Loucy (cell line): ENCODE data around the gene GTF2F2.

Experiments used
- H2AFZ ChIP-seq: fragments of 200-600 bp; sonication (generic); 2 replicates; pipeline ENCODE4 v1.6.0; 2016; ENCODE audit warnings: antibody characterized with exemption, mild to moderate bottlenecking, low read length, moderate library complexity
- H3F3A ChIP-seq: fragments of 200-600 bp; 2 replicates; pipeline ENCODE4 v1.6.0; 2016; ENCODE audit warnings: antibody characterized with exemption, low read depth, mild to moderate bottlenecking
- H3K27me3 ChIP-seq: fragments of 200-600 bp; sonication (generic); 2 replicates; pipeline ENCODE4 v1.6.1; 2014; ENCODE audit warnings: low read length, mild to moderate bottlenecking; ENCODE audit not compliant: insufficient read depth, poor library complexity, severe bottlenecking
- H3K36me3 ChIP-seq: fragments of 200-600 bp; sonication (generic); 2 replicates; pipeline ENCODE4 v1.6.1; 2016; ENCODE audit warnings: low read length; ENCODE audit not compliant: insufficient read depth
- H3K4me1 ChIP-seq: fragments of 200-600 bp; sonication (generic); 2 replicates; pipeline ENCODE4 v1.5.1; 2014; ENCODE audit warnings: low read length, mild to moderate bottlenecking; ENCODE audit not compliant: insufficient read depth, poor library complexity, severe bottlenecking
- H3K4me2 ChIP-seq: fragments of 200-600 bp; sonication (generic); 2 replicates; pipeline ENCODE4 v1.6.0; 2014; ENCODE audit warnings: antibody characterized with exemption, low read length, low read depth, mild to moderate bottlenecking; ENCODE audit not compliant: poor library complexity, severe bottlenecking
- H3K4me3 ChIP-seq: fragments of 200-600 bp; sonication (generic); 2 replicates; pipeline ENCODE4 v1.5.1; 2014; ENCODE audit warnings: low read length, mild to moderate bottlenecking, mixed read lengths; ENCODE audit not compliant: poor library complexity, severe bottlenecking
- H3K79me2 ChIP-seq: fragments of 200-600 bp; sonication (generic); 2 replicates; pipeline ENCODE4 v1.6.1; 2014; ENCODE audit warnings: low read length; ENCODE audit not compliant: insufficient read depth
- H3K9ac ChIP-seq: fragments of 200-600 bp; sonication (generic); 2 replicates; pipeline ENCODE4 v1.6.0; 2014; ENCODE audit warnings: mild to moderate bottlenecking, low read depth, low read length, moderate library complexity; ENCODE audit not compliant: poor library complexity, severe bottlenecking
- H3K9me2 ChIP-seq: fragments of 200-600 bp; sonication (generic); replicated peaks from 2 replicates; pipeline ENCODE4 v1.6.1; 2016; ENCODE audit warnings: low read depth, low read length, mixed read lengths
- H3K9me3 ChIP-seq: fragments of 200-600 bp; sonication (generic); 2 replicates; pipeline ENCODE4 v1.6.1; 2014; ENCODE audit warnings: mild to moderate bottlenecking, antibody characterized with exemption, low read length, low read depth; ENCODE audit not compliant: insufficient read depth
- H4K20me1 ChIP-seq: fragments of 200-600 bp; sonication (generic); 2 replicates; pipeline ENCODE4 v1.6.0; 2014; ENCODE audit warnings: antibody characterized with exemption, low read length, mild to moderate bottlenecking; ENCODE audit not compliant: insufficient read depth, poor library complexity, severe bottlenecking
- EZH2phosphoT487 ChIP-seq: fragments of 200-600 bp; IDR thresholded peaks from 2 replicates; pipeline ENCODE4 v1.6.1; 2018; ENCODE audit warnings: antibody characterized with exemption, mild to moderate bottlenecking, moderate library complexity, borderline replicate concordance
- TF ChIP-seq, protein P1 (sequence below): fragments of 200-600 bp; sonication (generic); conservative IDR thresholded peaks from 2 replicates; pipeline ENCODE4 v1.5.1; 2014; ENCODE audit warnings: mild to moderate bottlenecking, antibody characterized with exemption, low read length

Gene GTF2F2

DNA sequence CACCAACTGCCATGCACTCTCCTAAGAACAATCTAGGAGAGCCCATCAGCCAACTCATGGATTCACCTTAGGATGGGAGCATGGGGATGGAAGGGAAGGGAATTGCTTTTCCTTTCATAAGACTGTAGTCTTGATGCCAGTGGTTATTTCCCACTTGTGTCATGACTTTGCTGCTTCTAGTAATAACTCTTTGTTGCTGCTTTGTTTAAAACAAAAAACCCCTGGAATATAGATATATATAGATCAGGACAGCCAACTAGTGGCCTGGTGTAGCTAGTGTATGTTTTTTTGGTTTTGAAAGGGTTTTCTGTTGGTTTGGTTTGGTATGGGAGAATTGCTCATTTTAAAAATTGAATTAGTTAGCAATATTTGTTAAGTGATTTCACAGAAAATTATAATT, 119.8 kb downstream of the GTF2F2 start:
- no peak overlapping the region for H3K4me3 ChIP-seq
- H3K9me2 ChIP-seq = no peaks in the 10 kb centered on the region
- H3K27me3 ChIP-seq = no peaks in the 10 kb centered on the region
- H3K4me2 ChIP-seq = no peak overlapping the region
- H4K20me1 ChIP-seq = no peaks in the 10 kb centered on the region
- H3K79me2 ChIP-seq = no peaks in the 10 kb centered on the region
- no peak overlapping the region for H2AFZ ChIP-seq
- H3K9ac ChIP-seq = no peak overlapping the region
- H3K36me3 ChIP-seq = 0 out of 2 replicates have a peak, but pooled peaks cover 3% of the 10 kb centered on the region
- no peaks in the 10 kb centered on the region for H3F3A ChIP-seq
- no peaks in the 10 kb centered on the region for H3K4me1 ChIP-seq
- no peaks in the 10 kb centered on the region for H3K9me3 ChIP-seq
- TF ChIP-seq, protein P1, sequence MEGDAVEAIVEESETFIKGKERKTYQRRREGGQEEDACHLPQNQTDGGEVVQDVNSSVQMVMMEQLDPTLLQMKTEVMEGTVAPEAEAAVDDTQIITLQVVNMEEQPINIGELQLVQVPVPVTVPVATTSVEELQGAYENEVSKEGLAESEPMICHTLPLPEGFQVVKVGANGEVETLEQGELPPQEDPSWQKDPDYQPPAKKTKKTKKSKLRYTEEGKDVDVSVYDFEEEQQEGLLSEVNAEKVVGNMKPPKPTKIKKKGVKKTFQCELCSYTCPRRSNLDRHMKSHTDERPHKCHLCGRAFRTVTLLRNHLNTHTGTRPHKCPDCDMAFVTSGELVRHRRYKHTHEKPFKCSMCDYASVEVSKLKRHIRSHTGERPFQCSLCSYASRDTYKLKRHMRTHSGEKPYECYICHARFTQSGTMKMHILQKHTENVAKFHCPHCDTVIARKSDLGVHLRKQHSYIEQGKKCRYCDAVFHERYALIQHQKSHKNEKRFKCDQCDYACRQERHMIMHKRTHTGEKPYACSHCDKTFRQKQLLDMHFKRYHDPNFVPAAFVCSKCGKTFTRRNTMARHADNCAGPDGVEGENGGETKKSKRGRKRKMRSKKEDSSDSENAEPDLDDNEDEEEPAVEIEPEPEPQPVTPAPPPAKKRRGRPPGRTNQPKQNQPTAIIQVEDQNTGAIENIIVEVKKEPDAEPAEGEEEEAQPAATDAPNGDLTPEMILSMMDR = no peak
- TF ChIP-seq EZH2phosphoT487 = no peak

DNA sequence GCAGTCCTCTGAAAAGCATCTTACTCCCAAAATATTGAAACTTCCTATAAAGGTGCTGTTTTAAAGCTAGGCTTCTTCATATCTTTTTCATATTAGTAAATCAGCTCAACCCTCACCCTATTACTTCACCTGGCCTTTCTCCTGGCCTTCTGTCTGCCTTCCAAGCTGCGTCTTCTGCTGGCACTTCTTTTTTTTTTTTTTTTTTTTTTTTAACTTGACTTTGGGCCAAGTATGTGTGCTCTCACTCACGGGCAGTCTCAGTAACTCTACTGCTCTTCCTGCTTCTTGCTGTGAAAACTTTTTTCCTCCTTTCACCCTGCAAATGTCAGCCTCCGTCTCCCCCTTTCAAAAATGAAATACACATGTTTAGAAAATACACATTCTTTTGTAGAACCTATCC, 121.8 kb downstream of the GTF2F2 start:
- H3K36me3 ChIP-seq = 0 out of 2 replicates have a peak, but pooled peaks cover 3% of the 10 kb centered on the region
- no peak overlapping the region for H3K4me2 ChIP-seq
- no peaks in the 10 kb centered on the region for H3K9me2 ChIP-seq
- no peaks in the 10 kb centered on the region for H3K79me2 ChIP-seq
- no peaks in the 10 kb centered on the region for H3K4me1 ChIP-seq
- no peak overlapping the region for H2AFZ ChIP-seq
- no peaks in the 10 kb centered on the region for H4K20me1 ChIP-seq
- no peak for TF ChIP-seq EZH2phosphoT487
- TF ChIP-seq, protein P1 = no peak
- H3F3A ChIP-seq = no peaks in the 10 kb centered on the region
- H3K4me3 ChIP-seq = no peak overlapping the region
- H3K9me3 ChIP-seq = no peaks in the 10 kb centered on the region
- no peaks in the 10 kb centered on the region for H3K27me3 ChIP-seq
- no peak overlapping the region for H3K9ac ChIP-seq

DNA sequence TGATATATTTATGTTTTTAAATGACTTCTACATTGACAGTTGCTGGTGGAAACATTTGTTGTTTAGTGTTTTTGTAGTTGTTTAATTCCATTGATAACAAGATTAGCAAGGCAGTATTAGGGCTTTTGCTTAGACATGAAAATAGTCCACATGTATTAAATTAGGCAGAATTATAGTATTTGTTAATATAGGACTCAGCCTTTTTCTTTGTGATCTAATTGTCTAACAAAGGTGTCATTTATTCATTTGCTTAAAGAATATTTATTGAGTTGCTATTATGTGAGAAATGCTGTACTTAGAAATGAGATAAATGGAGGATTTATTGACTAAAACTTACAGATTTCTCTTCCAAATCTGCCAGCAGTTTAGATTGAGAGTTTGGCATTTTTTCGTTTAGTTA, 122.2 kb downstream of the GTF2F2 start:
- Histone ChIP-seq H4K20me1 (no peaks in the 10 kb centered on the region), H3K79me2 (no peaks in the 10 kb centered on the region), H3K4me2 (no peak overlapping the region), H3K36me3 (0 out of 2 replicates have a peak, but pooled peaks cover 3% of the 10 kb centered on the region), H3F3A (no peaks in the 10 kb centered on the region), H3K27me3 (no peaks in the 10 kb centered on the region), H3K4me3 (no peak overlapping the region), H3K4me1 (no peaks in the 10 kb centered on the region), H3K9me2 (no peaks in the 10 kb centered on the region), H2AFZ (no peak overlapping the region), H3K9ac (no peak overlapping the region), H3K9me3 (no peaks in the 10 kb centered on the region)
- no peak for TF ChIP-seq EZH2phosphoT487
- TF ChIP-seq, protein P1 = no peak
